ENCODE data around the gene ZSCAN21. TPM values are rescaled to one million over a fixed set of nuclear protein-coding genes. Genes with fewer than 3 reads are reported as not detected.

The ZSCAN21 gene
- total RNA-seq, 4 donors from 2014 or later = 14.0 to 23.8 (median 19.2) TPM

GRCh38 chr7:100087055-100087750, 37.6 kb downstream of the ZSCAN21 start:
- TF ChIP-seq CTCF (IDR thresholded peaks at IDR 0.05) = no peak
- no peak for TF ChIP-seq POLR2A (IDR thresholded peaks at IDR 0.05)
- Histone ChIP-seq H3K9me3 (no peaks in the 10 kb centered on the region), H3K36me3 (peaks cover 14% of the 10 kb centered on the region in 2 donors), H3K27me3 (no peaks in the 10 kb centered on the region), H3K4me1 (peaks cover 9 to 24% of the 10 kb centered on the region in 2 donors), H3K27ac (no peak overlapping the region), H3K4me3 (replicated peaks in 1 of 3) (no peak overlapping the region)
- DNase-seq = no peak
- intact Hi-C loops (cut with DNase I) = no loop called here
- WGBS, 2 donors = 71% methylated on average over 10 of the region's 10 CpGs

- peak; percentile 33 to 49 for DNase-seq
- Histone ChIP-seq H3K9me3 (no peaks in the 10 kb centered on the region), H3K4me3 (replicated peaks in 1 of 3) (peak overlapping the region; percentile 28 to 79 (median 72)), H3K27ac (peak overlapping the region; percentile 83 to 88 (median 84)), H3K36me3 (peaks cover 22 to 23% of the 10 kb centered on the region in 2 donors), H3K27me3 (no peaks in the 10 kb centered on the region), H3K4me1 (peaks cover 0 to 17% of the 10 kb centered on the region in 2 donors)
- intact Hi-C loops (cut with DNase I) = no loop called here
- no peak for TF ChIP-seq CTCF (IDR thresholded peaks at IDR 0.05)
- no peak for TF ChIP-seq POLR2A (IDR thresholded peaks at IDR 0.05)
- 69 to 71% methylated on average over 11 of the region's 11 CpGs for WGBS, 2 donors
These were observed 38.6 kb downstream of the ZSCAN21 start for GRCh38 chr7:100088095-100088620.

- Histone ChIP-seq H3K27me3 (no peaks in the 10 kb centered on the region), H3K4me1 (peaks cover 0 to 17% of the 10 kb centered on the region in 2 donors), H3K36me3 (peaks cover 28 to 30% of the 10 kb centered on the region in 2 donors), H3K4me3 (replicated peaks in 1 of 3) (peak within 1 kb of the TSS; percentile 28 to 79 (median 72)), H3K9me3 (no peaks in the 10 kb centered on the region), H3K27ac (peak within 1 kb of the TSS; percentile 83 to 88 (median 84))
- 0 to 1% methylated on average over 38 to 46 of the region's 68 CpGs for WGBS, 2 donors
- TF ChIP-seq POLR2A (IDR thresholded peaks at IDR 0.05) (peak; percentile 57 to 84), CTCF (IDR thresholded peaks at IDR 0.05) (peak in 1 of 6 experiments; percentile 11)
- DNase-seq = peak; percentile 79 to 85
- intact Hi-C loops (cut with DNase I) = no loop called here
These were observed 39.3 kb downstream of the ZSCAN21 start, which contains the start of gene COPS6 for GRCh38 chr7:100088621-100089457. TSS of gene COPS6 (plus strand) at chr7:100088969. CDS start at chr7:100088991, 22 bp downstream.

- Histone ChIP-seq H3K27ac (peak overlapping the region in 2 of 3 donors; percentile 83 to 88), H3K9me3 (no peaks in the 10 kb centered on the region), H3K4me3 (replicated peaks in 1 of 3) (peak overlapping the region in 2 of 3 donors; percentile 28 to 72), H3K36me3 (peaks cover 34 to 38% of the 10 kb centered on the region in 2 donors), H3K4me1 (peaks cover 0 to 17% of the 10 kb centered on the region in 2 donors), H3K27me3 (no peaks in the 10 kb centered on the region)
- TF ChIP-seq CTCF (IDR thresholded peaks at IDR 0.05) (no peak), POLR2A (IDR thresholded peaks at IDR 0.05) (no peak)
- WGBS, 2 donors = 43 to 44% methylated on average over 7 of the region's 7 CpGs
- intact Hi-C loops (cut with DNase I) = loop anchor here (5.0 kb wide), 1 partner anchor 38 kb away; the partner anchor contains the start of gene MBLAC1
- DNase-seq = no peak
These were observed 40.1 kb downstream of the ZSCAN21 start for GRCh38 chr7:100089458-100090196.

Measured in thyroid gland (tissue), 4 donors.